Endothelial cell (in vitro differentiated cells): ENCODE data around the gene XYLT1. TPM values are rescaled to one million over a fixed set of nuclear protein-coding genes. Genes with fewer than 3 reads are reported as not detected.
"Not testable (repeated sequence)": the region's sequence is repeated elsewhere in the genome, so short reads cannot be mapped to it uniquely, and the experiment has no call there.

ENCODE experiments used
- DNase-seq: peaks from one replicate; pipeline ENCODE4 v3.0.0; 2021; ENCODE audit warnings: low spot score
- H3K27ac Mint-ChIP-seq: one replicate; pipeline ENCODE4 v1.8.0; 2021; ENCODE audit warnings: mixed read lengths, inconsistent platforms; ENCODE audit not compliant: unreplicated experiment
- H3K27me3 Mint-ChIP-seq: one replicate; pipeline ENCODE4 v1.8.0; 2021; ENCODE audit warnings: mild to moderate bottlenecking, moderate library complexity, mixed read lengths, inconsistent platforms; ENCODE audit not compliant: unreplicated experiment
- H3K36me3 Mint-ChIP-seq: one replicate; pipeline ENCODE4 v1.8.0; 2021; ENCODE audit warnings: mild to moderate bottlenecking, low read depth, mixed read lengths, inconsistent platforms; ENCODE audit not compliant: unreplicated experiment
- H3K4me1 Mint-ChIP-seq: one replicate; pipeline ENCODE4 v1.8.0; 2021; ENCODE audit warnings: mild to moderate bottlenecking, mixed read lengths, inconsistent platforms; ENCODE audit not compliant: unreplicated experiment
- H3K4me3 Mint-ChIP-seq: one replicate; pipeline ENCODE4 v1.8.0; 2021; ENCODE audit warnings: mild to moderate bottlenecking, mixed read lengths, inconsistent platforms; ENCODE audit not compliant: unreplicated experiment
- H3K9me3 Mint-ChIP-seq: one replicate; pipeline ENCODE4 v1.8.0; 2021; ENCODE audit warnings: mixed read lengths, inconsistent platforms; ENCODE audit not compliant: unreplicated experiment
- CTCF ChIP-seq: fragments of 200-600 bp; sonication (generic); IDR thresholded peaks from one replicate; pipeline ENCODE4 v1.5.0; 2021; ENCODE audit warnings: antibody characterized with exemption; ENCODE audit not compliant: unreplicated experiment
- total RNA-seq: library from RNA; stranded (reverse); fragmentation: NEBNext Ultra II Directional; extraction: Animal tissue kit (Norgen Biotek cat#: 25700); gene quantifications from one replicate; pipeline ENCODE4 v1.2.1, GENCODE V29; 2021; ENCODE audit not compliant: unreplicated experiment

XYLT1 gene
- total RNA-seq, 1 donor from 2014 or later, result 11.1 TPM

GRCh38 chr16:17488506-17488905 is 17.7 kb upstream of the XYLT1 start:
- H3K36me3 Mint-ChIP-seq, result no peaks in the 10 kb centered on the region
- no peak for TF ChIP-seq CTCF
- H3K27ac Mint-ChIP-seq, result no peak overlapping the region
- H3K9me3 Mint-ChIP-seq, result no peaks in the 10 kb centered on the region
- no peaks in the 10 kb centered on the region for H3K27me3 Mint-ChIP-seq
- no peak for DNase-seq
- no peak overlapping the region for H3K4me3 Mint-ChIP-seq
- no peaks in the 10 kb centered on the region for H3K4me1 Mint-ChIP-seq

GRCh38 chr16:17483351-17483750 is 12.6 kb upstream of the XYLT1 start:
- TF ChIP-seq CTCF, result no peak
- H3K27me3 Mint-ChIP-seq, result no peaks in the 10 kb centered on the region
- no peaks in the 10 kb centered on the region for H3K9me3 Mint-ChIP-seq
- H3K4me1 Mint-ChIP-seq, result no peaks in the 10 kb centered on the region
- H3K27ac Mint-ChIP-seq, result no peak overlapping the region
- H3K4me3 Mint-ChIP-seq, result no peak overlapping the region
- DNase-seq, result no peak
- H3K36me3 Mint-ChIP-seq, result no peaks in the 10 kb centered on the region

GRCh38 chr16:17482341-17482740 is 11.6 kb upstream of the XYLT1 start:
- not testable (repeated sequence) for H3K36me3 Mint-ChIP-seq, H3K27ac Mint-ChIP-seq, H3K9me3 Mint-ChIP-seq, H3K27me3 Mint-ChIP-seq, H3K4me3 Mint-ChIP-seq, H3K4me1 Mint-ChIP-seq, DNase-seq

GRCh38 chr16:17481736-17482135 is 11.0 kb upstream of the XYLT1 start:
- H3K27me3 Mint-ChIP-seq, result no peaks in the 10 kb centered on the region
- DNase-seq, result no peak
- no peaks in the 10 kb centered on the region for H3K36me3 Mint-ChIP-seq
- H3K4me3 Mint-ChIP-seq, result no peak overlapping the region
- no peak for TF ChIP-seq CTCF
- H3K27ac Mint-ChIP-seq, result no peak overlapping the region
- no peaks in the 10 kb centered on the region for H3K4me1 Mint-ChIP-seq
- no peaks in the 10 kb centered on the region for H3K9me3 Mint-ChIP-seq

GRCh38 chr16:17477260-17477545 is 6.4 kb upstream of the XYLT1 start:
- H3K36me3 Mint-ChIP-seq, H3K27me3 Mint-ChIP-seq, H3K4me1 Mint-ChIP-seq, DNase-seq, H3K4me3 Mint-ChIP-seq, H3K9me3 Mint-ChIP-seq, H3K27ac Mint-ChIP-seq: not testable (repeated sequence)

GRCh38 chr16:17476414-17477259 is 5.9 kb upstream of the XYLT1 start:
- peak; percentile 62 for DNase-seq
- peak; percentile 32 for TF ChIP-seq CTCF
- no peaks in the 10 kb centered on the region for H3K9me3 Mint-ChIP-seq
- no peaks in the 10 kb centered on the region for H3K36me3 Mint-ChIP-seq
- H3K4me3 Mint-ChIP-seq, result no peak overlapping the region
- no peak overlapping the region for H3K27ac Mint-ChIP-seq
- H3K4me1 Mint-ChIP-seq, result no peaks in the 10 kb centered on the region
- H3K27me3 Mint-ChIP-seq, result peaks cover under 1% of the 10 kb centered on the region
